LoVo (cell line): Measurements from ENCODE around the gene NOD1.
"Not testable (repeated sequence)": the region's sequence is repeated elsewhere in the genome, so short reads cannot be mapped to it uniquely, and the experiment has no call there.

Source experiments
- DNase-seq: peaks from one replicate; pipeline ENCODE4 v3.0.0-alpha.2; 2016; ENCODE audit warnings: low spot score

NOD1 gene

GRCh38 chr7:30411897-30412296 lies 66.7 kb downstream of the NOD1 start:
- DNase-seq = no peak

GRCh38 chr7:30411173-30411572 lies 67.4 kb downstream of the NOD1 start:
- no peak for DNase-seq

- no peak for DNase-seq
These were observed 71.7 kb downstream of the NOD1 start for GRCh38 chr7:30406664-30407425.

- no peak for DNase-seq
These were observed 73.4 kb downstream of the NOD1 start for GRCh38 chr7:30405179-30405578.

GRCh38 chr7:30403477-30403876 lies 75.1 kb downstream of the NOD1 start:
- no peak for DNase-seq

- DNase-seq = no peak
These were observed 82.2 kb downstream of the NOD1 start for GRCh38 chr7:30396389-30396788.

- no peak for DNase-seq
These were observed 82.9 kb downstream of the NOD1 start for GRCh38 chr7:30395676-30396075.

- DNase-seq = no peak
These were observed 86.8 kb downstream of the NOD1 start for GRCh38 chr7:30391806-30392205.

GRCh38 chr7:30390736-30391636 lies 87.6 kb downstream of the NOD1 start:
- DNase-seq = no peak

- no peak for DNase-seq
These were observed 88.8 kb downstream of the NOD1 start for GRCh38 chr7:30389791-30390190.

- no peak for DNase-seq
These were observed 96.0 kb downstream of the NOD1 start for GRCh38 chr7:30382607-30383006.

- DNase-seq = not testable (repeated sequence)
These were observed 97.8 kb downstream of the NOD1 start for GRCh38 chr7:30380824-30381223.

- no peak for DNase-seq
These were observed 98.3 kb downstream of the NOD1 start for GRCh38 chr7:30380294-30380693.

- no peak for DNase-seq
These were observed 98.8 kb downstream of the NOD1 start for GRCh38 chr7:30379741-30380140.

GRCh38 chr7:30379131-30379530 lies 99.5 kb downstream of the NOD1 start:
- no peak for DNase-seq

GRCh38 chr7:30378275-30378674 lies 100.3 kb downstream of the NOD1 start:
- no peak for DNase-seq
